ENCODE results near the gene MYZAP.

- TF ChIP-seq, protein P1, sequence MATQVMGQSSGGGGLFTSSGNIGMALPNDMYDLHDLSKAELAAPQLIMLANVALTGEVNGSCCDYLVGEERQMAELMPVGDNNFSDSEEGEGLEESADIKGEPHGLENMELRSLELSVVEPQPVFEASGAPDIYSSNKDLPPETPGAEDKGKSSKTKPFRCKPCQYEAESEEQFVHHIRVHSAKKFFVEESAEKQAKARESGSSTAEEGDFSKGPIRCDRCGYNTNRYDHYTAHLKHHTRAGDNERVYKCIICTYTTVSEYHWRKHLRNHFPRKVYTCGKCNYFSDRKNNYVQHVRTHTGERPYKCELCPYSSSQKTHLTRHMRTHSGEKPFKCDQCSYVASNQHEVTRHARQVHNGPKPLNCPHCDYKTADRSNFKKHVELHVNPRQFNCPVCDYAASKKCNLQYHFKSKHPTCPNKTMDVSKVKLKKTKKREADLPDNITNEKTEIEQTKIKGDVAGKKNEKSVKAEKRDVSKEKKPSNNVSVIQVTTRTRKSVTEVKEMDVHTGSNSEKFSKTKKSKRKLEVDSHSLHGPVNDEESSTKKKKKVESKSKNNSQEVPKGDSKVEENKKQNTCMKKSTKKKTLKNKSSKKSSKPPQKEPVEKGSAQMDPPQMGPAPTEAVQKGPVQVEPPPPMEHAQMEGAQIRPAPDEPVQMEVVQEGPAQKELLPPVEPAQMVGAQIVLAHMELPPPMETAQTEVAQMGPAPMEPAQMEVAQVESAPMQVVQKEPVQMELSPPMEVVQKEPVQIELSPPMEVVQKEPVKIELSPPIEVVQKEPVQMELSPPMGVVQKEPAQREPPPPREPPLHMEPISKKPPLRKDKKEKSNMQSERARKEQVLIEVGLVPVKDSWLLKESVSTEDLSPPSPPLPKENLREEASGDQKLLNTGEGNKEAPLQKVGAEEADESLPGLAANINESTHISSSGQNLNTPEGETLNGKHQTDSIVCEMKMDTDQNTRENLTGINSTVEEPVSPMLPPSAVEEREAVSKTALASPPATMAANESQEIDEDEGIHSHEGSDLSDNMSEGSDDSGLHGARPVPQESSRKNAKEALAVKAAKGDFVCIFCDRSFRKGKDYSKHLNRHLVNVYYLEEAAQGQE (IDR thresholded peaks at IDR 0.05; ENCODE audit: low read depth, low read length): no peak
- TF ChIP-seq POLR2A (IDR thresholded peaks at IDR 0.05; ENCODE audit: low read depth, low read length) (no peak), RB1 (IDR thresholded peaks at IDR 0.05; ENCODE audit: borderline replicate concordance) (no peak), TAF1 (IDR thresholded peaks at IDR 0.05; ENCODE audit: borderline replicate concordance, low read depth, low read length) (no peak), CEBPB (IDR thresholded peaks at IDR 0.05; ENCODE audit: borderline replicate concordance in 1 of 2, low read depth in 2 of 2, low read length in 2 of 2) (no peak), SPI1 (IDR thresholded peaks at IDR 0.05; ENCODE audit: borderline replicate concordance, insufficient read depth, low read depth, low read length) (no peak), EZH2 (IDR thresholded peaks at IDR 0.05; ENCODE audit: borderline replicate concordance, control insufficient read depth, low read depth, low read length) (no peak), EP300 (IDR thresholded peaks at IDR 0.05; ENCODE audit: borderline replicate concordance in 1 of 2, control insufficient read depth in 1 of 2, low read depth in 2 of 2, low read length in 2 of 2) (no peak), POLR2AphosphoS5 (IDR thresholded peaks at IDR 0.05; ENCODE audit: low read length) (no peak), NR2C2 (IDR thresholded peaks at IDR 0.05; ENCODE audit: borderline replicate concordance, control insufficient read depth, insufficient read length, low read depth) (no peak), RAD21 (IDR thresholded peaks at IDR 0.05; ENCODE audit: insufficient read depth, low read depth, low read length) (no peak)
- TF ChIP-seq, protein P2, sequence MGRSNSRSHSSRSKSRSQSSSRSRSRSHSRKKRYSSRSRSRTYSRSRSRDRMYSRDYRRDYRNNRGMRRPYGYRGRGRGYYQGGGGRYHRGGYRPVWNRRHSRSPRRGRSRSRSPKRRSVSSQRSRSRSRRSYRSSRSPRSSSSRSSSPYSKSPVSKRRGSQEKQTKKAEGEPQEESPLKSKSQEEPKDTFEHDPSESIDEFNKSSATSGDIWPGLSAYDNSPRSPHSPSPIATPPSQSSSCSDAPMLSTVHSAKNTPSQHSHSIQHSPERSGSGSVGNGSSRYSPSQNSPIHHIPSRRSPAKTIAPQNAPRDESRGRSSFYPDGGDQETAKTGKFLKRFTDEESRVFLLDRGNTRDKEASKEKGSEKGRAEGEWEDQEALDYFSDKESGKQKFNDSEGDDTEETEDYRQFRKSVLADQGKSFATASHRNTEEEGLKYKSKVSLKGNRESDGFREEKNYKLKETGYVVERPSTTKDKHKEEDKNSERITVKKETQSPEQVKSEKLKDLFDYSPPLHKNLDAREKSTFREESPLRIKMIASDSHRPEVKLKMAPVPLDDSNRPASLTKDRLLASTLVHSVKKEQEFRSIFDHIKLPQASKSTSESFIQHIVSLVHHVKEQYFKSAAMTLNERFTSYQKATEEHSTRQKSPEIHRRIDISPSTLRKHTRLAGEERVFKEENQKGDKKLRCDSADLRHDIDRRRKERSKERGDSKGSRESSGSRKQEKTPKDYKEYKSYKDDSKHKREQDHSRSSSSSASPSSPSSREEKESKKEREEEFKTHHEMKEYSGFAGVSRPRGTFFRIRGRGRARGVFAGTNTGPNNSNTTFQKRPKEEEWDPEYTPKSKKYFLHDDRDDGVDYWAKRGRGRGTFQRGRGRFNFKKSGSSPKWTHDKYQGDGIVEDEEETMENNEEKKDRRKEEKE (IDR thresholded peaks at IDR 0.05): no peak
Measured at GRCh38 chr15:57600197-57600596, 8.5 kb downstream of the MYZAP start.

Data from GM12878 (cell line).